Trophoblast cell (in vitro differentiated cells and primary cell): ENCODE data around the gene ZMYND19.
"Not testable (repeated sequence)": the region's sequence is repeated elsewhere in the genome, so short reads cannot be mapped to it uniquely, and the experiment has no call there.

Experiments used
- DNase-seq, 2 donors: peaks; one replicate each; pipeline ENCODE4 v3.0.0-alpha.2; 2016
- H2AFZ ChIP-seq: 2 replicates; pipeline ENCODE4 v1.6.1; 2013; ENCODE audit warnings: low read length, moderate library complexity, mild to moderate bottlenecking; ENCODE audit not compliant: insufficient read depth, poor library complexity
- H2AK5ac ChIP-seq: 2 replicates; pipeline ENCODE4 v1.6.1; 2013; ENCODE audit warnings: mild to moderate bottlenecking, low read length
- H2BK120ac ChIP-seq: 2 replicates; pipeline ENCODE4 v1.6.1; 2013; ENCODE audit warnings: low read length, mild to moderate bottlenecking, moderate library complexity; ENCODE audit not compliant: insufficient read depth, poor library complexity
- H2BK12ac ChIP-seq: 2 replicates; pipeline ENCODE4 v1.6.1; 2013; ENCODE audit warnings: mild to moderate bottlenecking, low read length, moderate library complexity
- H2BK5ac ChIP-seq: 2 replicates; pipeline ENCODE4 v1.6.1; 2013; ENCODE audit warnings: low read length, low read depth, moderate library complexity, mild to moderate bottlenecking; ENCODE audit not compliant: poor library complexity
- H3K14ac ChIP-seq: 2 replicates; pipeline ENCODE4 v1.6.1; 2013; ENCODE audit warnings: mild to moderate bottlenecking, low read length
- H3K18ac ChIP-seq: 2 replicates; pipeline ENCODE4 v1.6.1; 2013; ENCODE audit warnings: mild to moderate bottlenecking, low read length
- H3K23ac ChIP-seq: 2 replicates; pipeline ENCODE4 v1.6.1; 2013; ENCODE audit warnings: low read length
- H3K27ac ChIP-seq: 2 replicates; pipeline ENCODE4 v1.5.1; 2013; ENCODE audit warnings: low read depth, mild to moderate bottlenecking, inconsistent platforms, low read length, moderate library complexity
- H3K27me3 ChIP-seq: 2 replicates; pipeline ENCODE4 v1.6.1; 2013; ENCODE audit warnings: inconsistent platforms, mild to moderate bottlenecking, low read length, moderate library complexity; ENCODE audit not compliant: insufficient read depth
- H3K36me3 ChIP-seq, 2 experiments: 1 replicate in 1 of 2; 2 replicates in 1 of 2; pipeline ENCODE4 v1.6.1; 2013; ENCODE audit warnings: low read length in 2 of 2, mild to moderate bottlenecking in 2 of 2, moderate library complexity in 1 of 2; ENCODE audit not compliant: insufficient read depth in 2 of 2, control insufficient read depth in 1 of 2
- H3K4ac ChIP-seq: 2 replicates; pipeline ENCODE4 v1.6.1; 2013; ENCODE audit warnings: low read depth, mild to moderate bottlenecking, low read length, moderate library complexity
- H3K4me1 ChIP-seq, 2 experiments: 1 replicate in 1 of 2; 2 replicates in 1 of 2; pipeline ENCODE4 v1.6.1; 2013; ENCODE audit warnings: low read length in 2 of 2, mild to moderate bottlenecking in 2 of 2, moderate library complexity in 1 of 2; ENCODE audit not compliant: insufficient read depth in 2 of 2, control insufficient read depth in 1 of 2
- H3K4me2 ChIP-seq: 2 replicates; pipeline ENCODE4 v1.6.1; 2013; ENCODE audit warnings: inconsistent platforms, mild to moderate bottlenecking, low read length, moderate library complexity
- H3K4me3 ChIP-seq: 2 replicates; pipeline ENCODE4 v1.5.1; 2013; ENCODE audit warnings: mild to moderate bottlenecking, low read depth, low read length, inconsistent platforms
- H3K79me1 ChIP-seq: one replicate; pipeline ENCODE4 v1.6.1; 2013; ENCODE audit warnings: low read length
- H3K79me2 ChIP-seq: 2 replicates; pipeline ENCODE4 v1.6.1; 2013; ENCODE audit warnings: low read length, mild to moderate bottlenecking; ENCODE audit not compliant: control insufficient read depth, insufficient read depth, poor library complexity
- H3K9ac ChIP-seq: 2 replicates; pipeline ENCODE4 v1.6.1; 2013; ENCODE audit warnings: mild to moderate bottlenecking, low read length
- H3K9me3 ChIP-seq: 2 replicates; pipeline ENCODE4 v1.6.1; 2013; ENCODE audit warnings: low read depth, mild to moderate bottlenecking, control low read depth, inconsistent platforms, low read length; ENCODE audit not compliant: insufficient read depth
- H4K12ac ChIP-seq: 2 replicates; pipeline ENCODE4 v1.6.1; 2013; ENCODE audit warnings: low read depth, mild to moderate bottlenecking, low read length, moderate library complexity
- H4K8ac ChIP-seq: 2 replicates; pipeline ENCODE4 v1.6.1; 2013; ENCODE audit warnings: low read depth, mild to moderate bottlenecking, low read length, moderate library complexity
- H4K91ac ChIP-seq: one replicate; pipeline ENCODE4 v1.6.1; 2013; ENCODE audit warnings: low read depth, mild to moderate bottlenecking, low read length, moderate library complexity
- WGBS: extraction: QIAGEN DNeasy Blood & Tissue Kit; methylation state at CpG from one replicate; pipeline ENCODE4 v1.1.7; 2013; ENCODE audit warnings: missing lambda C conversion rate; ENCODE audit not compliant: insufficient read length, insufficient coverage; ENCODE audit errors: extremely low coverage; 5-methylcytosine and 5-hydroxymethylcytosine counted together

ZMYND19 gene

DNA sequence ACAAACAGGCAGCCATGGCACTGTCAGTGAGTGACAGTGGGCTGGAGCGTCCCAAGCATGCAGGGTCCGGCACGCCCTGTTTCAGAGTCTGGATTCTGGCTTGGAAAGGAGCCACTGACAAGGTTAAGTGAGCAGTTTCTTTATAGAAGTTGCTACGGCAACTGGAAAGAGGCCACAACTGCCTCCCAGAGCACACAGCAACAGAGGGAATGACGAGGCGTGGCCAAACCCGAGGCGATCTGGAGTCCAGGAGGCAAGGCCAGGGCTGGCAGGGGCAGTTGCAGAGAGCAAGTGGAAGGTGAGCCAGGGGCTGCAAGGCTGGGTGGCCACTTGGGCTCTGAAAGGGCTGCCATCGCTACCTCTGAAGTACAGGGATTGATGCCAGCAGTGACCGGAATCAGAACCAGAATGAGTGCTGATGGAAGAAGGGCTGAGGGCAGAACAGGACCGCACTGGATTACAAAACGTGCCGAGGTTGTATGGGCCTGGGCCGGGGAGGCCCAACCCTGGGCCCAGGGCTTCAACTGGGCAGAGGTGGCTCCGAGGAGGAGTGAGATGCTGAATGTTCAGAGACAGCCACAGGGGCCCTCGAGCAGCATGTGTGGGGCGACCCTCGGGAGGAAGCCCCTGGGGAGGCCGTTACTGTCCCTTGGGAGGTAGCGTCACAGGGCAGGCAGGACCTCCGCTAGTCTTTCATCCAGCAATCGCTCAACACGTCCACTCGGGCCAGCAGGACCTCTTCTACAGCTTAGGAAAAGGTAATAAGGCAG, 34.1 kb downstream of the ZMYND19 start:
- Histone ChIP-seq H4K8ac (no peak overlapping the region), H3K23ac (no peak overlapping the region), H3K36me3 (peaks cover 31 to 37% of the 10 kb centered on the region in 2 experiments), H3K4ac (no peak overlapping the region), H2BK12ac (no peak overlapping the region), H3K14ac (no peak overlapping the region), H2BK120ac (no peak overlapping the region), H3K79me1 (peaks cover 4% of the 10 kb centered on the region), H3K4me3 (no peak overlapping the region), H4K12ac (no peak overlapping the region), H3K27ac (no peak overlapping the region), H3K4me1 (peaks cover 0 to 4% of the 10 kb centered on the region in 2 experiments), H3K9ac (no peak overlapping the region), H4K91ac (no peak overlapping the region), H3K79me2 (peaks cover 3% of the 10 kb centered on the region), H3K4me2 (no peak overlapping the region), H3K27me3 (no peaks in the 10 kb centered on the region), H2BK5ac (no peak overlapping the region), H3K9me3 (no peaks in the 10 kb centered on the region), H2AFZ (no peak overlapping the region), H2AK5ac (no peak overlapping the region), H3K18ac (no peak overlapping the region)
- no CpG with 5 or more reads among the region's 24 CpGs for WGBS
- DNase-seq, result no peak

DNA sequence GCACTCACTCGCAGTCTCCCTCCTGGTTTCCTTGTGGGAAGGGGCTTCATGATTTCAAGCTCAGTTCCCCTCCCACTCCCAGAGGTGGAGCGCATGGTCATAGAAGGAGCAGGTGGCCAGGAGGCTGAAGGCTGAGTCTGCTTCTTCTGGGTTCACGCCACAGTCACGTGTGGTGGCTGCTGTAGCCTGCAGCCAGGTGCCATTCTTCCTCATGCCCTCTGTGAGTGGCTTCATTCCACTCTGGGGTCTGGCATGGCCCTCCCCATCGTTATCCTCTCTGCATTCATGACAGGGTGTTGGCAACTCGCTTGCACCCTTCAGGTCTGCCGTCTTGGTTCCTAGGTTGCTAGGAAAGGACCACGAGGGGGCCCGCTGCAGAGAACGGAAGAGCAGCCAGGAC, 35.1 kb downstream of the ZMYND19 start:
- no peak overlapping the region for H2BK5ac ChIP-seq
- no peak overlapping the region for H3K18ac ChIP-seq
- H4K12ac ChIP-seq, result no peak overlapping the region
- no peak for DNase-seq
- H3K4me2 ChIP-seq, result no peak overlapping the region
- H3K9ac ChIP-seq, result no peak overlapping the region
- H3K14ac ChIP-seq, result no peak overlapping the region
- no peak overlapping the region for H2BK120ac ChIP-seq
- H3K36me3 ChIP-seq, result peaks cover 31 to 36% of the 10 kb centered on the region in 2 experiments
- H3K79me1 ChIP-seq, result peaks cover 7% of the 10 kb centered on the region
- H3K4ac ChIP-seq, result no peak overlapping the region
- no peak overlapping the region for H2BK12ac ChIP-seq
- no peak overlapping the region for H3K4me3 ChIP-seq
- H2AK5ac ChIP-seq, result no peak overlapping the region
- H3K27ac ChIP-seq, result no peak overlapping the region
- no peak overlapping the region for H4K8ac ChIP-seq
- H2AFZ ChIP-seq, result no peak overlapping the region
- H4K91ac ChIP-seq, result no peak overlapping the region
- WGBS, result no CpG with 5 or more reads among the region's 10 CpGs
- no peak overlapping the region for H3K23ac ChIP-seq
- no peaks in the 10 kb centered on the region for H3K9me3 ChIP-seq
- H3K4me1 ChIP-seq, result peaks cover 0 to 7% of the 10 kb centered on the region in 2 experiments
- peaks cover 3% of the 10 kb centered on the region for H3K79me2 ChIP-seq
- no peaks in the 10 kb centered on the region for H3K27me3 ChIP-seq

DNA sequence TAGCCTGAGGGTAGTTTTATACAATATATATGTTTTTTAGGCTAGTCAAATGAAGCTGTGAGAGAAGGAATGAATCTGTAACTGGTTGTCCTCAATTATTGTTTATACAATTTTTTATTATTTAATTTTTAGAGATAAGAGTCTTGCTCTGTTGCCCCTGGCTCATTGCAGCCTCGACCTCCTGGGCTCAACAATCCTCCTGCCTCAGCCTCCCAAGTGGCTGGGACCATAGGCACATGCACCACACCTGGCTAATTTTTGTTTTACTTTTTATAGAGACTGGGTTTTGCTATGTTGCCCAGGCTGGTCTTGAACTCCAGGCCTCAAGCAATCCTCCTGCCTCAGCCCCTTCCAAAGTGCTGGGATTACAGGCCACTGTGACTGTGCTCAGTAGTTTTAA, 36.0 kb downstream of the ZMYND19 start:
- Histone ChIP-seq H3K9me3 (no peaks in the 10 kb centered on the region), H2BK120ac (no peak overlapping the region), H3K14ac (no peak overlapping the region), H3K27me3 (no peaks in the 10 kb centered on the region), H4K8ac (no peak overlapping the region), H3K79me1 (peaks cover 7% of the 10 kb centered on the region), H2AK5ac (no peak overlapping the region), H3K18ac (no peak overlapping the region), H2AFZ (no peak overlapping the region), H3K4me2 (no peak overlapping the region), H3K23ac (no peak overlapping the region), H3K4me1 (peaks cover 0 to 7% of the 10 kb centered on the region in 2 experiments), H2BK12ac (no peak overlapping the region), H3K4ac (no peak overlapping the region), H3K27ac (no peak overlapping the region), H2BK5ac (no peak overlapping the region), H4K12ac (no peak overlapping the region), H4K91ac (no peak overlapping the region), H3K79me2 (peaks cover 3% of the 10 kb centered on the region), H3K4me3 (no peak overlapping the region), H3K36me3 (peaks cover 31 to 34% of the 10 kb centered on the region in 2 experiments), H3K9ac (no peak overlapping the region)
- DNase-seq, result no peak
- WGBS, result no CpG with 5 or more reads among the region's 1 CpG

DNA sequence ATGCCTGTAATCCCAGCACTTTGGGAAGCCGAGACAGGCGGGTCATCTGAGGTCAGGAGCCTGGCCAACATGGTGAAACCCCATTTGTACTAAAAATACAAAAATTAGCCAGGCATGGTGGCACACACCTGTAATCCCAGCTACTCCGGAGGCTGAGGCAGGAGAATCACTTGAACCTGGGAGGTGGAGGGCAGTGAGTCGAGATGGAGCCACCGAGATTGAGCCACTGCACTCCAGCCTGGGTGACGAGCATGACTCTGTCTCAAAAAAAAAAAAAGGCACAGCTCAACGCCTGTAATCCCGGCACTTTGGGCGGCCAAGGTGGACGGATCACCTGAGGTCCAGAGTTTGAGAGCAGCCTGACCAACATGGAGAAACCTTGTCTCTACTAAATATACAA, 36.7 kb downstream of the ZMYND19 start:
- H3K23ac ChIP-seq, DNase-seq, H3K27me3 ChIP-seq, H3K18ac ChIP-seq, H3K4me3 ChIP-seq, H3K9ac ChIP-seq, H3K4ac ChIP-seq, H4K91ac ChIP-seq, H3K4me2 ChIP-seq, H2BK5ac ChIP-seq, H4K8ac ChIP-seq, H4K12ac ChIP-seq, H3K27ac ChIP-seq, H2BK120ac ChIP-seq, H3K4me1 ChIP-seq, H2AFZ ChIP-seq, H3K79me2 ChIP-seq, H2BK12ac ChIP-seq, H2AK5ac ChIP-seq, H3K79me1 ChIP-seq, H3K9me3 ChIP-seq, H3K14ac ChIP-seq: not testable (repeated sequence)
- peaks cover 31 to 34% of the 10 kb centered on the region in 2 experiments for H3K36me3 ChIP-seq
- no CpG with 5 or more reads among the region's 10 CpGs for WGBS
